ENCODE data around the gene DNAJB12.
"Not testable (repeated sequence)": the region's sequence is repeated elsewhere in the genome, so short reads cannot be mapped to it uniquely, and the experiment has no call there.

The DNAJB12 gene

DNA sequence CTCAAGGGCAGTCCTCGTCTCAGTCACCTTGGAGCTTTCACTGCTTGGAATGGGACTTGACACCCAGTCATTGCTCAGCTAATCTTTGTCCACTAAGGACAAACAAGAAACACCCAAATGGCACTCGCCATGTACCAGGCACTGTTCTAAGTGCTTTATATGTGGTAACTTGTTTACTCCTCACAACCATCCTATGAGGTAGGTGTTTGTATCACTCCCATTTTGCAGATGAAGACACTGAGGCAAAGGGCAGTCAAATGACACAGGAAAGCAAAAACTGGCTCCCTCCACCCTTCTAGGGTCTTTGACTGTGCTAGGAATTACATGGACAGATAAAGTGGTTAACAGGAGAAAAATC lies 24.7 kb downstream of the DNAJB12 start:
- DNase-seq = no peak

GRCh38 chr10:72329290-72330068 lies 25.2 kb downstream of the DNAJB12 start:
- DNase-seq = no peak

- peak; percentile 21 for DNase-seq
Measured at GRCh38 chr10:72328829-72329204, 25.9 kb downstream of the DNAJB12 start.

GRCh38 chr10:72328045-72328828 lies 26.5 kb downstream of the DNAJB12 start:
- peak; percentile 74 for DNase-seq

- peak; percentile 71 for DNase-seq
Measured at GRCh38 chr10:72326665-72327603, 27.8 kb downstream of the DNAJB12 start.

DNA sequence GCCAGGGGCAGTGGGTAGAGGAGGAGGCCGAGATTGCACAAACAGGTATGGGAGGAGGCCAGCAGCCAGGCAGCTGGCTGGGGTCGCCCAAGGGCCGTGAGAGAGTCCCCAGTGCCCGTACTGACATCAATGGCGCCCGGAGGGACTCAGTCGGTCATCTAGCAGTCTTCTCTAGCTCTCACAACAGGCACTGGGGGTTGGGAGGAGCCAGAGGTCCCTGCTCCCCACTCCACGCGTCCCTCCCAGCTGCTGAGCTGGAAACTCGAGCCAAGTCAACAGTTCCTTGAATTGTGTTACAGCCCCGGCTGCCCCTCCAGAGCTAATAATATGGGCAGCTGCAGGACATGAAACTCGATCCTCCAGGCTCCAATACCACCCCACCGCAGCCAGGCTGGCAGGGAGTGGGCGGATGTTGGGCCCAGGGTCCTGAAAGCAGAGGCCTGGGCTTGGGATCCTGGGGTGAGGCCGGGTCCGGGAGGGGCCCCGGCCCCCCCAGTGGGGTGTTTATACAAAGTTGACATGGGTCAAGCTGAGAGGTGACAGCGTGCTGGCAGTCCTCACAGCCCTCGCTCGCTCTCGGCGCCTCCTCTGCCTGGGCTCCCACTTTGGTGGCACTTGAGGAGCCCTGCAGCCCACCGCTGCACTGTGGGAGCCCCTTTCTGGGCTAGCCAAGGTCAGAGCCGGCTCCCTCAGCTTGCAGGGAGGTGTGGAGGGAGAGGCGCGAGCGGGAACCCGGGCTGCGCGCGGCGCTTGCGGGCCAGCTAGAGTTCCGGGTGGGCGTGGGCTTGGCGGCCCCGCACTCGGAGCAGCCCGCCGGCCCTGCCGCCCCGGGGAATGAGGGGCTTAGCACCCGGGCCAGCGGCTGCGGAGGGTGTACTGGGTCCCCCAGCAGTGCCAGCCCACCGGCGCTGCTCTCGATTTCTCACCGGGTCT lies 29.2 kb downstream of the DNAJB12 start:
- DNase-seq = not testable (repeated sequence)

DNA sequence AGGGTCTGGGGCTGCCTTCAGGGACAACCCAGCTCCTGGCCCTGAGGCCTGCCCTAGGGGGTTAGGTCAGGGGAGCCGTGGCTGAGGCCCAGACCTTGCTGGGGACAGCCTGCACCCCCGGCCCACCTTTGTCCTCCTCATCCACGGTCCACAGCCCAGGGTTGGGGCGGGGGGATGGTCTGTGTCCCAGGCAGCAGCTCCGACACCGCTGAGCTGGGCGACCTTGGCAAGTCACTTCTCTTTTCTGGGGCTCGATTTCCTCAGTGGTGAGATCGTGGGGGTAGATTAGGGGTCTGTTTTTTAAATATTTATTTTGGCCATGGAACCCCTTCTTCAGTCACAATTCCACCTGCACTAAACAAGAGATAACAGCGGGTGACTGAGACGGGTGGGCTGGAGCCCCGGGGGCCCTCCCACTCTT lies 30.9 kb downstream of the DNAJB12 start:
- DNase-seq = no peak

GRCh38 chr10:72323108-72323749 lies 31.5 kb downstream of the DNAJB12 start:
- no peak for DNase-seq

DNA sequence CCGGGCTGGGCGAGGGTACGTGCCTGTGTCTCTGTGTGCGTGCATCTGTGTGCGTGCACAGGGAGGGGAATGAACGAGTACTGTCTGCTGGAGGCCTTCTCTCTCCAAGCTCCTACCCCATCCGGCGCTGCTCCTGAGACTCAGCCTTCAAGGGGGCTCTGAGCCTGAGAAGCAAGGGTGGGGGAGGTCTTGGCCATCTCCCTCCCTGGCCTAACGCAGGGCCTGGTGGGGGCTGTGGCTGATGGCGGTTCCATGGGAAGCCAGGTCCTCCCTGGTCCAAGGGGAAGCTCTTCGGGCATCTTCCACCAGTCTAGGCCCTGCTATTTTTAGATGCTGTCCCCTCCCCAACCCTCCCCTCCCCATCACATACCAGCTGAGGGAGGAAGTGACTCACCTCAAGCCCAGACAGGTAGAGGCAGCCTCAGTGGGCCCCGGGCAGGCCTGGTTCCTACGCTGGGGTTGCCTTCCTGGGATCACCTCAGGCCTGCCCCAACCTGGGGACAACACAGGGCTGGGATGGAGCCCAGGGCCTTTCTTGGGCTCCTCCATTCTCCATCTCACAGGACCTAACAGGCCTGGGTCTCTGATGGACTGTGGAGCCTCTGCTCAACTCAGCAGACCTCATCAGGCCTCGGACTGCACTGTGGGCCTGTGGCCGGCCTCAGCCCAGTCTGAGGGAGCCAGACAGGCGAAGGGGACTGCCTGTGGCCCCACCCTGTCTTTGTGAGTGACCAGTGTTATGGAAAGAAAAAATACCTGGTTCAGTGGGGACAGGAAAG lies 32.2 kb downstream of the DNAJB12 start:
- no peak for DNase-seq

DNA sequence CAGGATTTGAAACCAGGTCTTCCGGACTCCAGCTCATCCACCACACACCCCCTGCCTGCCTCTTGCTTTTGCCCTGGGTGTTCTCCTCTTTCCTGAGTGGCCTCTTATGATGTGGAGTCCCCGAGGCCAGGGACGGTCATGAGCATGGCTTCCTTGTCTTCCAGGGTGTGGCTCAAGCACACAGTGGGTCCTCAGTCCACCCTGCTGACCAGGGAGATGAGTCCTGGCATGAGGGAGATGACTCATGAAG lies 32.8 kb downstream of the DNAJB12 start:
- DNase-seq = no peak

DNA sequence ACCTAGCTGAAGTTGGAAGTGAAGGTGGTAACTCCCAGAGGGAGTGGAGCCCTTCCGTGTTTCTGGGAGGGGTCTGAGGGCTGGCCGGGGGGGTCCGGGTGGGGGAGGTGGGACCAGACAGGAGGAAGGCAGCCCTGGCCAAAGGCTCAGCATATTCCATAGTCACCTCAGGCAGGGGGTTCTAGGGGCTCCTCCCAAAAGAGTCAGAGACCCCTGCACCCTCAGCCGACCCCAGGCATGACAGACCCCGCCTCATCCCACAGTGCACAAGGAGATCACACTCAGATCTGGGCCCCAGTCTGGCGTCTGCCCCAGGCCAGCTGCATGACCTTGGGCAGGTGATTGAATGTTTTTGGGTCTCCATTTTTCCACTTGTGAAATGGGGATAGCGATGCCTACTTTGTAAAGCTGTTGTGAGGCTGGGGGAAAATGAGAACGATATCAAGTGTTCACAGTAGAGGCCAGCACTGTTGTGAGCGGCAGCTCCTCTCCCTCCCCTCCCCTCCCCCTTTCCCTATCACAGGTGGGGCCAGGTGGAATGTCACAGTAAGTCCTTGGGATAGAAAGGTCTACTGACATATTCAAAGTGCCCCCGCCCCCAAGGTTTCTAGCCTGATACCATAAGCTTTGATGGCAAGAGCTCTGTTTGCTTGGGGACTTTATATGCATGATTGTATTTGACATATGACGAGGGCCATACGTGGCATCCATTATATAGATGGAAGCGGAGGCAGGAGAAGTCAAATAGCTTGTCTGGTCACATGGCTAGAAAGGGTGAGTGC lies 33.3 kb downstream of the DNAJB12 start:
- DNase-seq = peak; percentile 36

GRCh38 chr10:72320676-72321247 lies 34.0 kb downstream of the DNAJB12 start:
- peak; percentile 100 for DNase-seq

- DNase-seq = peak; percentile 90
Measured at GRCh38 chr10:72319416-72320254, 35.1 kb downstream of the DNAJB12 start.

- no peak for DNase-seq
Measured at GRCh38 chr10:72318418-72319262, 36.1 kb downstream of the DNAJB12 start.

GRCh38 chr10:72316748-72317435 lies 37.8 kb downstream of the DNAJB12 start:
- DNase-seq = peak; percentile 92

DNA sequence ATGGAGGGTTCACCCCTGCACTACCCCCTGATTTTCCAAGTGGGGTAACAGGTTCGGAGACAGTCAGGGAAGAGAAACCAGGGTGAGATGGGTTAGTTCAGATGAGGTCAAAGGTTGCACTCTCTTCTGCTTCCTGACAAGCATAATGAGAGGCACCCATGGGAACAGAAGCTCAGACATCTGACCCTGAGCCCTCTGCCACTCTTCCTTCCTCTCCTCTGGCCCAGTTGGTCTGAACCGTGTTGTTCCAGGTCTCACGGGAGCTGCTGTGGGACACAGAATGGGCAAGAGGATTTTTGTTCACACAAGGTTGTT lies 38.4 kb downstream of the DNAJB12 start:
- no peak for DNase-seq

Data from hematopoietic multipotent progenitor cell treated with erythropoietin and hydrocortisone succinate and interleukin-3 and kit ligand, for 8 days (in vitro differentiated cells).